Thymus (tissue), 11 donors: Measurements from ENCODE around the gene PLBD2. TPM values are rescaled to one million over a fixed set of nuclear protein-coding genes. Genes with fewer than 3 reads are reported as not detected.
A peak's percentile ranks its signal among the peaks of the same experiment; 100 is the strongest.

Experiments
- DNase-seq, 9 donors: peaks; one replicate each; pipeline ENCODE4 v3.0.0-alpha.2; 2013; ENCODE audit warnings: low spot score in 9 of 9, low read depth in 6 of 9, missing footprints in 1 of 9
- H3K27ac ChIP-seq, 2 donors: one replicate each; pipeline ENCODE4 v1.5.1; 2013; ENCODE audit warnings: control low read depth in 1 of 2, low read depth in 1 of 2, low read length in 1 of 2, mild to moderate bottlenecking in 1 of 2, moderate library complexity in 1 of 2
- H3K27me3 ChIP-seq, 2 donors: one replicate each; pipeline ENCODE4 v1.5.1; 2013; ENCODE audit warnings: low read length in 1 of 2; ENCODE audit not compliant: control insufficient read depth in 2 of 2, insufficient read depth in 1 of 2
- H3K36me3 ChIP-seq, 2 donors: one replicate each; pipeline ENCODE4 v1.5.1; 2013; ENCODE audit warnings: low read length in 1 of 2, mild to moderate bottlenecking in 1 of 2, moderate library complexity in 1 of 2; ENCODE audit not compliant: control insufficient read depth in 2 of 2, insufficient read depth in 2 of 2
- H3K4me1 ChIP-seq, 2 donors: one replicate each; pipeline ENCODE4 v1.5.1; 2013; ENCODE audit warnings: low read length in 2 of 2; ENCODE audit not compliant: control insufficient read depth in 2 of 2, insufficient read depth in 2 of 2
- H3K4me3 ChIP-seq, 2 donors: one replicate each; pipeline ENCODE4 v1.5.1; 2013; ENCODE audit warnings: low read length in 2 of 2, control low read depth in 1 of 2, mild to moderate bottlenecking in 1 of 2
- H3K9me3 ChIP-seq, 2 donors: one replicate each; pipeline ENCODE4 v1.5.1; 2013; ENCODE audit warnings: low read length in 1 of 2, mild to moderate bottlenecking in 1 of 2; ENCODE audit not compliant: control insufficient read depth in 2 of 2, insufficient read depth in 1 of 2
- WGBS: extraction: QIAGEN DNeasy Blood & Tissue Kit; methylation state at CpG from one replicate; pipeline ENCODE4 v1.1.7; 2013; 5-methylcytosine and 5-hydroxymethylcytosine counted together
- polyA plus RNA-seq: library from polyadenylated mRNA; stranded (reverse); fragments of 200-250 nt; gene quantifications from one replicate; pipeline ENCODE4 v1.2.3, GENCODE V29; 2013
- total RNA-seq: library from RNA; stranded (reverse); fragments of 120-200 nt; gene quantifications from one replicate; pipeline ENCODE4 v1.2.4, GENCODE V29; 2013
- donor health status: healthy.

Gene PLBD2
- total and polyA plus RNA-seq, 2 donors = 2.5 to 9.3 TPM

GRCh38 chr12:113438523-113439300 is 80.3 kb downstream of the PLBD2 start:
- DNase-seq = no peak
- Histone ChIP-seq H3K4me1 (no peaks in the 10 kb centered on the region), H3K36me3 (no peaks in the 10 kb centered on the region), H3K27me3 (peaks cover 0 to 11% of the 10 kb centered on the region in 2 donors), H3K9me3 (no peaks in the 10 kb centered on the region), H3K27ac (no peak overlapping the region), H3K4me3 (no peak overlapping the region)
- 89% methylated on average over 4 of the region's 4 CpGs for WGBS

GRCh38 chr12:113439301-113439597 is 80.9 kb downstream of the PLBD2 start:
- WGBS = 70% methylated on average over 4 of the region's 4 CpGs
- Histone ChIP-seq H3K36me3 (no peaks in the 10 kb centered on the region), H3K4me3 (no peak overlapping the region), H3K4me1 (no peaks in the 10 kb centered on the region), H3K9me3 (no peaks in the 10 kb centered on the region), H3K27ac (no peak overlapping the region), H3K27me3 (peaks cover 0 to 11% of the 10 kb centered on the region in 2 donors)
- no peak for DNase-seq

- H3K4me1 ChIP-seq = no peaks in the 10 kb centered on the region
- no peaks in the 10 kb centered on the region for H3K9me3 ChIP-seq
- H3K36me3 ChIP-seq = no peaks in the 10 kb centered on the region
- no peak overlapping the region for H3K27ac ChIP-seq
- no peak overlapping the region for H3K4me3 ChIP-seq
- H3K27me3 ChIP-seq = peaks cover 0 to 11% of the 10 kb centered on the region in 2 donors
- 46% methylated on average over 8 of the region's 8 CpGs for WGBS
- DNase-seq = peak in 1 of 9 donors; percentile 10
These were observed 81.2 kb downstream of the PLBD2 start for GRCh38 chr12:113439606-113440030.

GRCh38 chr12:113440336-113440735 is 81.9 kb downstream of the PLBD2 start:
- H3K36me3 ChIP-seq = no peaks in the 10 kb centered on the region
- H3K4me3 ChIP-seq = no peak overlapping the region
- H3K27ac ChIP-seq = no peak overlapping the region
- DNase-seq = no peak
- H3K27me3 ChIP-seq = peaks cover 0 to 11% of the 10 kb centered on the region in 2 donors
- H3K9me3 ChIP-seq = no peaks in the 10 kb centered on the region
- 89% methylated on average over 7 of the region's 7 CpGs for WGBS
- no peaks in the 10 kb centered on the region for H3K4me1 ChIP-seq

Other genes with a start within 250 kb of the PLBD2 start
- 1.7 TPM for gene RASAL1, start 222.8 kb upstream of the PLBD2 start, total RNA-seq
- gene RASAL1, start 222.8 kb upstream of the PLBD2 start, polyA plus RNA-seq = 3.7 TPM
- 0.28 TPM for gene CFAP73, start 208.9 kb upstream of the PLBD2 start, total RNA-seq
- 0.73 TPM for gene CFAP73, start 208.9 kb upstream of the PLBD2 start, polyA plus RNA-seq
- 23.6 TPM for gene DDX54, start 173.1 kb upstream of the PLBD2 start, total RNA-seq
- 49.8 TPM for gene DDX54, start 173.1 kb upstream of the PLBD2 start, polyA plus RNA-seq
- 18.3 TPM for gene RITA1, start 172.9 kb upstream of the PLBD2 start, total RNA-seq
- gene RITA1, start 172.9 kb upstream of the PLBD2 start, polyA plus RNA-seq = 8.5 TPM
- 4.2 TPM for gene TPCN1, start 137.1 kb upstream of the PLBD2 start, total RNA-seq
- 16.7 TPM for gene TPCN1, start 137.1 kb upstream of the PLBD2 start, polyA plus RNA-seq
- 15.2 TPM for gene SLC8B1, start 23.5 kb upstream of the PLBD2 start, total RNA-seq
- 55.9 TPM for gene SLC8B1, start 23.5 kb upstream of the PLBD2 start, polyA plus RNA-seq
- 0.52 TPM for gene SDS, start 45.3 kb downstream of the PLBD2 start, total RNA-seq
- gene SDS, start 45.3 kb downstream of the PLBD2 start, polyA plus RNA-seq = 26.3 TPM
- 2.1 TPM for gene SDSL, start 63.8 kb downstream of the PLBD2 start, total RNA-seq
- 13.1 TPM for gene SDSL, start 63.8 kb downstream of the PLBD2 start, polyA plus RNA-seq
- gene LHX5, start 113.3 kb downstream of the PLBD2 start, total RNA-seq = under 0.01 TPM
- 0.05 TPM for gene LHX5, start 113.3 kb downstream of the PLBD2 start, polyA plus RNA-seq